Fibroblast of gingiva (primary cell): ENCODE measurements around the gene PCCA.
A peak's percentile ranks its signal among the peaks of the same experiment; 100 is the strongest.
"Not testable (repeated sequence)": the region's sequence is repeated elsewhere in the genome, so short reads cannot be mapped to it uniquely, and the experiment has no call there.

Experiments used
- DNase-seq: peaks from one replicate; pipeline ENCODE4 v3.0.0-alpha.2; 2011; ENCODE audit warnings: low read depth

The PCCA gene

DNA sequence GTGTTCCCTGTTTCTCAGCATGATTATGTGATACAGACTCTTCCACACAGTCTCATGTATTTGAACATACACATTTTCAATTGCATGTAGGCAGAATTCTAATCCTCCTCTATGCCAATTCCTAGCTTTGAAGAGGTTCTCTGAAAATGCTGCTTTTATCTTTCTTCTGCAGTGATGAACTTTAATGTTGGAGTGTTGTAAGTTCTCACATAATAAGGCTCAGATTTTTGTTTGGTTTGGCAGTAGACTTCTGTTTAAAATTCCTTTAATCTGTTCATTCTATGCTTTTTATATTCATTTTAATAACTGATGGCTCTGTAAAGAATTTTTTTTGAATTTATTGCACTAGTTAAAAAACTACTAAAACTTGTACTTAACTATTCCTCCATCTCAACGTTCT, 273.9 kb downstream of the PCCA start:
- no peak for DNase-seq

DNA sequence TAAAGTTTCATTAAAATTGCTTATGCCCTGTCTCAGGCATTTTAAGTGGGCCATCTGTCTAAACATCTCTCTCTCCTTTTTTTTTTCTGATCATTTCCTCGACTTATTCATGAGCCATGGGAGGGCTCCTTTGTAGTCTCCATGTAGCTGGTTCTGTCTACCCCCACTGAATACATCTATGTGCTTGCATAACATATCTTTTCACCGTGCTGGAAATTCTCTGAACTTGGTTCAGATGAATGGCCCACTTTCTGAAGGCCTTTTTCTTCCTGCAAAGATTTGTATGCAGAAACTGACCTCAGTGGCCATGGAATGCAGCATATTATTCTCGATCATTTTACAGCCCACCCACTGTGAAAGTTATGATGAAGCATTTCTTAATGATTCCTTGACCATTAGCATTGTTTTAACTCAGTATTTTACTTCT, 274.4 kb downstream of the PCCA start:
- peak; percentile 48 for DNase-seq

DNA sequence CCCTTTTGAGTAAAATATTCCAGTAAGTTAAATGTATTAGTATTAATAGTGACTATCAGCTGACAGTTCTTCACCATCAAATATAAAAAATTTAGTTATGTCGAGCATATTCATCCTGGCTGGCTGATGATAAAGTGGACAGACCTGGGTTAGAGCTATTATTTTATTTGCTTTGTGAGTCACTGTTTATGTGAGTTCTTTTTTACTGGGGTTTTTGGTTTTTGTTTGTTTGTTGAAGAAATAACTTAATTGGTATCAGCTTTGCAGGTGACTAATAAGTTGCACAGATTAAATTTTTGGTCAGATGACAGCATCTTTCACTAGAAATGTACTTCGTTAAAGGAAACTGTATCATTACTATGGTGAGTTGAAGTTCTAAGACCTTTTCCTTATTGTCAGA, 275.0 kb downstream of the PCCA start:
- no peak for DNase-seq

DNA sequence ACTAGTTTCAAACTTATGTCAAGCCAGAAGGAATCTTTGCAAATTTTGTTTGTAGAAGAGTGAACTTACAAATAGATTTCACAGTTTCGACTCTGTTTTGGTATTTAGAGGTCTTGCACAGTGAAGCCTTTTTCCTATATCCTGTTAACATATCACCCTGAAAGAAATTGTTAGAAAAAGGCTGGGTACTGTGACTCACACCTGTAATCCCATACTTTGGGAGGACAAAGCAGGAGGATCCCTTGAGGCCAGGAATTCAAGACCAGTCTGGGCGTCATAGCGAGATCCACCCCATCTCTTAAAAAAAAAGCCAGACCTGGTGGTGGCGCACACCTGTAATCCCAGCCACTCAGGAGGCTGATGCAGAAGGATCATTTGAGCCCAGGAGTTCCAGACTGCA, 275.7 kb downstream of the PCCA start:
- no peak for DNase-seq

DNA sequence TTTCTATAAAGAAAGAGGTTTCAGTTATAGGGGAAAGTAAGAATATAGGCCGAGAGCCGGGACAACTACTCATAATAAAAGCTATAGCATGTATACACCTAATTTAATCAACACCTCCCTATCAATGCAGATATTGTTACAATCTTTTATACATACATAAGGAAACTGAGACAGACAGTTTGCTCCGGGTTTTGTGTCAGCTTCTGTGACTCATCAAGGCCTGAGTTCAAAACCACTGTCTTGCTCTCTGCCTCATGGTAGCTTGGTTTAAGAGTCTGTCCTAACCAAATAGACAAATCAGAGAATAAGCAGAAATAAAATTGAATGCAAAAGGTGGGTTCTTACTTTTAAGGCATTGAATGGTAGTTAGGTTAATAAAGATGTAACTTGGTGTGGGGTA, 276.8 kb downstream of the PCCA start:
- no peak for DNase-seq

DNA sequence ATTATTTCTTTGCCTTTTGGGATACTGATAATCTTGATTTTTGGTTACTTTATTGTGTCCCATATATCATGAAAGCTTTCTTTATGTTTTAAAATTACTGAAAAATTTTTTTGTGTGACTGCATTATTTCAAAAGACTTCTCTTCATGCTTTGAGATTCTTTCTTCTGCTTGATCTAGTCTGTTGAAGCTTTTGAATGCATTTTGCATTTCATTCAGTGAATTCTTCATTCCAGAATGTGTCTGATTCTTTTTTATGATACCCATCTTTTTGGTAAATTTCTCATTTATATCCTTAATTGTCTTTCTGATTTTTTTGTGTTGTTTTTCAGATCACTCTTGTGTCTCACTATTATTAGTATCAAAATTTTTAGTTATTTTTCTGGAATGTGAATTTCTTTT, 289.6 kb downstream of the PCCA start:
- DNase-seq = no peak

DNA sequence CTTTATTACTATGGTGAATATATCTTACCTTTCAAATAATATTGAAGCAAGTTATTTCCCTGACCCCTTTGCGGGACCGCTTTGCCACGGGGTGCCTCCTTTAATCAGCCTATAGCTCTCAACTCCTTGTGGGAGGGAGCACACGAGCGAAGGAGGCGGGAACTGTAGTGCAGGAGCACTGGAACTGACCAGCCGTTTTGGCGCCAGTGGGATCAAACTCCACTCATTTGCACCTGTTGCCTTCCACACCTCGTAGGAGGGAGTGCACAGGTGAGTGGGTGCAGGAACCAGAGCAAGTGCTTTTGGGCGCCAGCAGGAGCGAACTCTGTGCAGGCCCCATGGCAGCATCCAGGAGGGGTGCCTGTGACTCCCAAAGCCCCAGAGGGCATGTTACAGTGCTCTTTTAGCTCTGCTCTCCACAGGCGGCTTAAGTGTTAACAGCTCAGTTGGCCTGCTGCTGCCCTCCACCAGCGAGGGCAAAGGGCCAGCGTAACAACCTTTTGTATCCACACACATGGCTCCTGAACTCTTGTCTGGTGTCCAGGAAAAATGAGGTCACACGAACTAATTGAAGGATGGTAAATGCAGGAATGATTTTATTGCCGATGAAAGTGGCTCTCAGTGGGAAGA, 292.8 kb downstream of the PCCA start:
- DNase-seq = no peak

DNA sequence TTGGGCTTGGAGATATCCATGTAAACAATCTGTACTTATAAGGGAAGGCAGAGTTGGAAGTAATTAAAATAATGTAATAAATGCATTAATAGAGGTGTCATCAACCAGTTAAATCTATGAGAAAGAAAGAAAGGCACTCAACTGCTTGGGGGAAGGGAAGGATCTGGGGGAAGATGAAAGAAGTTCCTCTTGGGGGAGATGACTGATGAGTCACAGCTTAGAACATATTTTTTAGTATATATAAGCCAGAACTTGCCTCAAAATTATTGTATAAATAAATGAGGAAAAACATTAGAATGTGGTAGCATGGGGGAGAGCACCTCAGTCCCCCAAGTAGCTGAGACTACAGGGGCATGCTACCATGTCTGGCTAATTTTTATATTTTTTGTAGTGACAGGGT, 293.9 kb downstream of the PCCA start:
- DNase-seq = no peak

DNA sequence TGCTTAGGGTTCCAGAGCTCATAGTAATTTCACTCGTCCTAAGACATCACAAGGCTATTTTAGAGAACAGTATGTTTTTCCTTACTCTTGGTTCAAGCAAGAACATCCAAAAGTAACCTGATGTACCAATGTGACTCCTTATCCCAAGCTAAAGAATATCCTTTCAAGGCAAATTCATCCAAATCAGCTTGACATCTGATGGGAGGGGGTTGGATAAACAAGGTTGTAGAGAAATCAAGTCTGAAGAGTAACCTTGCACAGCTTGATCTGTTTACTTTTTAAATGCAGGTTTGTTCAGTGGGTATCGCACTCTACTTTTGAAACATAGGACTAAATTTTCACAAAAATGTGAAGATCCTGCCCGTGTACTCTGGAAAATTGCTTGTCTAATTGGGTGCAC, 298.5 kb downstream of the PCCA start:
- no peak for DNase-seq

DNA sequence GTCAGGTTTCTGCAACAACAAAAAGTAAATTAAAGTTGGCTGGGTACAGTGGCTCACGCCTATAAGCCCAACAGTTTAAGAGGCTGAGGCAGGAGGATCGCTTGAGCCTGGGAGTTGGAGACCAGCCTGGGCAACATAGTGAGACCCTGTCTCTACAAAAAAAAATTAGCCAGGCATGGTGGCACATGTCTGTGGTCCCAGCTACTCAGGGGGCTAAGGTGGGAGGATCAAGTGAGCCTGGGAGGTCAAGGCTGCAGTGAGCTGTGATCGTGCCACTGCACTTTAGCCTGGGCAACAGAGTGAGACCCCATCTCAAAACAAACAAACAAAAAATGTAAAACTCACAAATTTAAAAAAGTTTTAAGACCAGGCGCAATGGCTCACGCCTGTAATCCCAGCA, 299.3 kb downstream of the PCCA start:
- not testable (repeated sequence) for DNase-seq

DNA sequence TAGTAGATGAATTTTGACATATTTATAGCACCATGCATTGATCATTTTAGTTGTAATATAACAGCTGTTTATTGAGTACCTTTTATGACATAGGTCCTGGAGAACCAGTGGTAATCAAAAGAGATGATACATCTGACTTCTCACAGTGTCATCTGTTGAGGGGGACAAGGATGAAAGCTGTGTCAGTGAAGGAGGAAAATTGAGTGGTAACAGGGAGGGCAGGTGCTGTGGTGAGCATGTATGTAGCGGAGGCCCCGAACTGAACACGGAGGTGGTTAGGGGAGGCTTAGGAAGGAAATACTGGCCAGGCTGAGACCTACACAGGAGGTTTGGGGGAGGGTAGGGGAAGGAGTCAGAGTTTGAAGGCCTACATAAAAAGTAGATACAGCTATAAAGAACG, 300.0 kb downstream of the PCCA start:
- DNase-seq = no peak

DNA sequence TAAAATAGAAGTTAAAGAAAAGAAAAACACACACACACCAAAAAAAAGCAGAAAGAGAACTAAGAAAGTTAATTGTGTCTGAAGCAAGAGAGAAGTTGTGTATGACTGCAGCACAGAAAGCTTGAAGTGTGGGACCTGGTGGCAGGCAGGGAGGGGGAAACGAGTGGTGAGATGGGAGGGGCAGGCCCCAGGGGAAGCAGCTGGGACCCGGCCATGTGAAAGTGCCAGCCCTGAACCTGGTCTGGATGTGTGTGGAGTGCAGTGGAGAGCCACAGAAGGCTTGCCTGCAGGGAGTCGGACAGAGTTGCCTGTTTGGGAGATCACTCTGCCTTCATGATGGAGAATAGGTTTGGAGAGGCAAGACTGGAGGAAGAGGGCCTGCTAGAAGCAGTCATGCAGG, 300.7 kb downstream of the PCCA start:
- DNase-seq = no peak

DNA sequence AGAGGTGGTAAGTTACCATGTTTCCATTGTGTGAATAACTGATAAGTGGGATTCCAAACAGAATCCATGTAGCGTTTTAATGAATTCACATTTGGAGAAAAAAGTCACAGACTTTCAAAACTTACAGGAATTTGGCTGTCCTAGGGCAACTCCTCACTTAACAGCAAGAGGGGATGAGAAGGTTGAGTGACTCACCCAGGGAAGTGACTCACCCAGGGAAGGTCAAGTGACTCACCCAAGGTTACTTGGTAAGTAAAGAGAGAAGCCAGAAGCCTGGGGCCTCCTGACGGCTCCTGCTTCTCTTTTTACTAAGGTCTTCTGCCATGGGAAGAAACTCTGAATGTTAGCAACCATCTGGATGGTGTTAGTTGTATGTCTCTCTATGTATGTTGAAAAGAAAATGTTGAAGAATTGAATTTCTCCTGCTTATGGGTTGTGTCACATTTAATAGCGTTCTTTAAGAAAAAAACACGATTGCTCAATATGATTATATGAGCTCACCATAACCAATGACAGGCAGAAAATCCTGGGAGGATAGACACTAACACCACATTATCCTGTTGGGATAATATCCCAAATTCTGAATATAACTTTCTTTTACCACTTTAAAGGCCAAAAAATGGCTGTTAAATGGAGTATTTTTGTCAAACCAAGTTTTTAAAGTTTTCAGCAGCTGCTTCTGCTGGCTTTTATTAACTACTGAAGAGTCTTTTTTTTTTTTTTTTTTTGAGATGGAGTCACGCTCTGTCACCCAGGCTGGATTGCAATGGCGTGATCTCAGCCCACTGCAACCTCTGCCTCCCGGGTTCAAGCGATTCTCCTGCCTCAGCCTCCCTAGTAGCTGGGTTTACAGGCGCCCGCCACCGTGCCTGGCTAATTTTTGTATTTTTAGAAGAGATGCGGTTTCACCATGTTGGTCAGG, 304.1 kb downstream of the PCCA start:
- DNase-seq = peak; percentile 99

DNA sequence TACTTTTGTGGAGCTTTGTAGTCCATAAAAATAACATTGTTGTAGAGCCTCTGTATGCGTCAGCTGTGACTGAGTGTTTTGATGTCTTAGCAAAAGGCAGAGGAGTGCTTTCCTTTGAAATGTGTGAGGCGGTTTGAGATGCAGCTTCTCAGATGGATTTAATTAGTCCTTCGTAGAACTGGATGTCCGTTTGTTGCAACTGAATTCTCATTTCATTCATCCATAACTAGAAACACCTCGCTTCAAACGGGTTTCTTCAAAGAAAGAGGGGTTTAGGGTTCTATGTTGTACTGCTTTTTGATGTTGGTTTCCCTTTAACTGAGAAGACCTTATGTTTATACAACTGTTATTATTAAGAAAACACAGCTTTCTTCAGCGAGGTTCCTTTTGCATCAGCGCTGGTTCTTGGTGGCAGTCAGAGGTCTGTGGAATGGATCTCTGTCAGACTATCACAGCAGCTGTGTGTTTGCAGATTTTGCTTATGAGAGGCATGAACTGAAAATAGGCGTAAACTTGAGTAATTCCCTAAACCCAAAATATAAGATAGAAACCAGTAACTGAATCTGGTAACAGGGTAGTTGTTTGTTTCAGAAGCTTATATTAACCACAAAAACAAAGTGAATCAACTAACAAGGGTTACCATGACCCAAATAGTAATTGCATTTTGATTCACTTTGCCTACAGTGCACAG, 305.3 kb downstream of the PCCA start:
- peak; percentile 89 for DNase-seq

DNA sequence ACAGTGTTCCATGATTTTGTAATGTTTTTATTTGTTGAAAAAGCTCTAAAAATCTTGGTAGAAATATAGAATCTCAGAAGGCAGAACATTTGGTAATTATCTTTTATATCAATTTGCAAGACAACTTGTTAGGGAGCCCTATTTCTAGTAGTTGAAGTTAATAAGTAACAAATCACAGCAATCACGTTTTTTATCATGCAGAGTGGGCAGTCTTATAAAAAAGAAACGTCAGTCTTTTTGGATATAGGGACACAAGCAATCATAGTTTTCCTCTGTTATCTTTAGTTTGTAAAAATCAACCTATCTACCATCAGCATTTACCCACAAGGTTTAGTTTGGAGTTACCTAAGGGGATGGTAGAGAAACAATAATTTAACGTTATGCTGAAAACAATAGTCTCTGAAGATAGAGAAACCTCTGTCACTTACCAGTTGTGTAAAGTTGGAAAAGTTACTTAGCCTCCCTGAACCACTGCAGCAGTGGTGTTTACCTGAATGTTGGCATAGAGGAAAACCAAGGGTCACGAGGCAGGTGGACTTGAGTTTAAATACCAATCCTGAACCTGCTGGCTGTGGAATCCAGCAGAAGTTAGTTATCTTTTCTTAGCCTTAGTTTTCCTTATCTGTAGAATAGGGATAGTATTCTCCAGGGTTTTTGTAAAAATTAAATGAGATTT, 306.9 kb downstream of the PCCA start:
- DNase-seq = no peak

DNA sequence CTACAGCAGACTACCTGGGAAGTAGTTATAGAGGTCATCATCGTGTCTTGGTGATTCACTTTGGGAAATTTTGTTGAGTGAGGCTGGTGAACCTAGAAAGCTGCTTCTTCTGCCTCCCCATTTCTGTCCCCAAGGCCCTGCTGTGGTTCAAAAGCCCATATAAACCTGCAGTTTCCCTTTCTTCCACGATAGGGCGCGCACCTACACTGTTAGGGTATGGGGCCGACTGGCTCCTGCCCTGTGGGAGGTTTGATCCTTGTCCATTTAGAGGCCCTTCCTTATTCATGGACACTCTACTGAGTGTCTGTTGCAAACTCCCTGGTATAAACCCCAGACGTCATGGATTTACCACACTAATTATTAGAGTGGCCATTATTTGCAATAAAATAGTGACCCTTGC, 307.9 kb downstream of the PCCA start:
- no peak for DNase-seq

DNA sequence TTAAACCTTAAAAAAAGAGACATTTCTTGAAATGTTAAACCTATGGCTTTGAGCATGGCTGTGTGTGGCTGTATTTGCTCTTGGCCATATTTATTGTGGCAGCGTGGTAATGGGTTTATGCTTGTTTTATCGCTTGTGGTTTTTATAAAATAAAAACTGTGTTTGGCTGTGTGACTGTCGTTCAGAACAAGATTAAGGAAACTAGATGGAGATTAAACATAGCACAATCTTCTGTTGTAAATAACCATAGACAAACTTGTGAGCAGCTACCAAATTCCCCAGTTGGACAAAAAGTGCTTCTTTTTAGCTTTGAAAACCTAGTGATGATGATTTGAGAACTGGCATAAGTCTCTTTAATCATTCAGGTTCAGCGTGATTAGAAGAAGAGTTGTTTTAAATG, 308.7 kb downstream of the PCCA start:
- no peak for DNase-seq

DNA sequence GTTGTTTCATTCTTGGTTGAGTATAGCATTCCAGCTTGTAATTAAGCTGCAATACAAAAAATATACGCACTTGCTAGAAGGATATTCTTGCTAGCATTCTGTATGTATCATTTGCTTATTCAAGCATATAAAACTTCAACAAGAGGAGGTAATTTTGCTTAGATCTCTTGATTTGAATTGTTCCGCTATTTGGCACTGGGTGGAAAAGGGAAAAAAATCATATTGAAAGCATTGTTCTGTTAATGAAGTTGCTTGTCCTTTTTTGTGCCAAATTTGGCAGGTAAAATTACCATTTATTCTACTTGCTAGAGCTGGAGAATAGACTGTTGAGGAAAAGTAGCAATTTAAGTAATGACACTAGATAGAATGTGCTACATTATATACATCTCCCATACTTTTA, 309.5 kb downstream of the PCCA start:
- no peak for DNase-seq

DNA sequence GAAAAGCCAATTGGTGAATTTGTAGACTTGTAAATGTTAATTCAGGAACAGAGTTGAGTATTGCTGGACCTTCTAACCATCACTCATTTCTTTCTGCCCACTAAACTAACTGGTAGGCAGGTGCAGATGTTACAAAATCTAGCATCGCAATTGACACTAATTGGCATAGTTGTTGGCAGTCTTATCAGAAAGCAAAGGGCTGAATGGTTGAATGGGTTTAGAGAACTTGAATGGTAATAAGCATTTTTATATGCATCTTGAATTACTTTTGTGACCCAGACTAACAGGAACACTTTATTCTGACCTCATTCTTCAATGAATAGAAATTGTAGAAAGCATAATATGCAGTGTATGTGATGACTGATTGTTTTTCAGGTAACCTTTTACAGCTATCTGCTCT, 310.6 kb downstream of the PCCA start:
- no peak for DNase-seq

DNA sequence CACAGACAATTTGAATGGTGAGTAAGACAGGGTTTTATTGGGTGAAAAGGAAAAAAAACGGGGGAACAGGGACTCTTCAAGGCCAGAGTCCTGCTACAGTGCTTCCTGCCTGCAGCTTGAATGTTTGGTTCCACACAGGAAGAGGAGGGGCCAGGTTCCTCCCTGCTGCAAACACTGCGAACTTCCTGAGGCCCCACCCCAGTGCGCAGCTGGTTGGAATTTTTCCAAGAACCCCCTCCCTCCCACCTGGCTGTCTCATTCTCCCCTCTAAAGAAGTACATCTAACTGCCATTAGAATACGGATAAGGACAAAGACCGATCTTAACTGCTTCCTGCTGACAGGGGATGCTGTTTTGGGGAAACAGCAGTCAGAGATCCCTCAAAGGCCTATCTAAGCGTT, 314.8 kb downstream of the PCCA start:
- DNase-seq = no peak

DNA sequence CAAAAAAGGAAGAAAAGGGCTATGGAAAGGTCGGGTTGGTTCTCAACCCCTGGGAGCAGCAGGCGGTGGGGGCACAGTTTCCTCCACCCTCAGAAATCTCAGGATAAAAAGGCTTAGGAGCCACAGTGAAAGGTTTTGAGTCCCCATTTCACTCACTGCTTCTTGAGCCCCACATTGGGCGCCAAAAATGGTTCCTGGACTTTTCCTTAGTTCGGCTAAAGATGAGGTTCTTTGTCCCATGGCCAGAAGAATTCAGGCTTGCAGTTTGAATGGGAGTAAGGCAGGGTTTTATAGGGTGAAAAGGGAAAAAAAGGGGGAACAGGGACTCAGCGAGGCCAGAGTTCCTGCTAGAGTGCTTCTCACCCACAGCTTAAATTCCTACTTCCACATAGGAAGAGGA, 320.2 kb downstream of the PCCA start:
- no peak for DNase-seq

DNA sequence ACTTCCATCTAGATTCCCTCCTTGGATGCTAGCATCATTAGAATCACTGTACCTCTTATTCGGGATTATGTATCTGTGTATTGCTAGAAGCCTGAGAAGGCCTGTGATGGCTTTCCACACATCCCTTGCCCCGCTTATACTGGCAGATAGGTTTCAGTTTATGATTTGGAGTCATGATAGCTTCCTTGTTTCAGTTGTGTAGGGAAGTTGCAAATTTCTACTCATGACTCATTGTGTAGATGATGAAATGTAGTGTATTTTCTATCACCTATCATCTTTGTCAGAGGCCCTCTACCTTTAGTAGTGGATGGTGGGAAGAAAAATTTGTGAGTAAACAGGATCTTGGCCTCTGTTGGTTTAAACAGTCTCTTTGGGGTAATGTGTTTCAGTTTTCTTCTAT, 334.5 kb downstream of the PCCA start:
- no peak for DNase-seq

DNA sequence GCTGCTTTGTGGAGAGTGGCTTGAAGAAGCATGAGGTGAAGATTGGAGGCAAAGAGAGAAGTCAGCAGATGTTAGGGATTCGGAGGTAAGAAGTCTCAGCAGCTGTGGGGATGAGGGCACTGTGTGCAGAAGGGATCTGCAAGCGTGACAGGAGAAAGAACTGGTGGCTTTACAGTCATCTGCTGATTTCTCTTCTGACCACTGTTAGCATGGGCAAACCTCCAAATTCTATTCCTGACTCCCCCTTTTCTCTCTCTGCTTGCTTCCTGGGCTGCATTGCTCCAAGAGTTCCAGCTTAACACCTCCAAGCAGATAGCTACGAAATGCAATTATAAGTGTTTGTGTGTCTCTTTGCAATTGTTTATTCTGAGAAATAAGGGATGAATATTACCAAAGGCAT, 340.1 kb downstream of the PCCA start:
- DNase-seq = no peak
